Thymus (tissue), 11 donors: ENCODE data around the gene SH3GL3. TPM values are rescaled to one million over a fixed set of nuclear protein-coding genes. Genes with fewer than 3 reads are reported as not detected.

Source experiments
- DNase-seq, 9 donors: peaks; one replicate each; pipeline ENCODE4 v3.0.0-alpha.2; 2013; ENCODE audit warnings: low spot score in 9 of 9, low read depth in 6 of 9, missing footprints in 1 of 9
- H3K27ac ChIP-seq, 2 donors: one replicate each; pipeline ENCODE4 v1.5.1; 2013; ENCODE audit warnings: control low read depth in 1 of 2, low read depth in 1 of 2, low read length in 1 of 2, mild to moderate bottlenecking in 1 of 2, moderate library complexity in 1 of 2
- H3K27me3 ChIP-seq, 2 donors: one replicate each; pipeline ENCODE4 v1.5.1; 2013; ENCODE audit warnings: low read length in 1 of 2; ENCODE audit not compliant: control insufficient read depth in 2 of 2, insufficient read depth in 1 of 2
- H3K36me3 ChIP-seq, 2 donors: one replicate each; pipeline ENCODE4 v1.5.1; 2013; ENCODE audit warnings: low read length in 1 of 2, mild to moderate bottlenecking in 1 of 2, moderate library complexity in 1 of 2; ENCODE audit not compliant: control insufficient read depth in 2 of 2, insufficient read depth in 2 of 2
- H3K4me1 ChIP-seq, 2 donors: one replicate each; pipeline ENCODE4 v1.5.1; 2013; ENCODE audit warnings: low read length in 2 of 2; ENCODE audit not compliant: control insufficient read depth in 2 of 2, insufficient read depth in 2 of 2
- H3K4me3 ChIP-seq, 2 donors: one replicate each; pipeline ENCODE4 v1.5.1; 2013; ENCODE audit warnings: low read length in 2 of 2, control low read depth in 1 of 2, mild to moderate bottlenecking in 1 of 2
- H3K9me3 ChIP-seq, 2 donors: one replicate each; pipeline ENCODE4 v1.5.1; 2013; ENCODE audit warnings: low read length in 1 of 2, mild to moderate bottlenecking in 1 of 2; ENCODE audit not compliant: control insufficient read depth in 2 of 2, insufficient read depth in 1 of 2
- WGBS: extraction: QIAGEN DNeasy Blood & Tissue Kit; methylation state at CpG from one replicate; pipeline ENCODE4 v1.1.7; 2013; 5-methylcytosine and 5-hydroxymethylcytosine counted together
- polyA plus RNA-seq: library from polyadenylated mRNA; stranded (reverse); fragments of 200-250 nt; gene quantifications from one replicate; pipeline ENCODE4 v1.2.3, GENCODE V29; 2013
- total RNA-seq: library from RNA; stranded (reverse); fragments of 120-200 nt; gene quantifications from one replicate; pipeline ENCODE4 v1.2.4, GENCODE V29; 2013
- donor health status: healthy.

The SH3GL3 gene
- total and polyA plus RNA-seq, 2 donors = 2.2 to 3.3 TPM

DNA sequence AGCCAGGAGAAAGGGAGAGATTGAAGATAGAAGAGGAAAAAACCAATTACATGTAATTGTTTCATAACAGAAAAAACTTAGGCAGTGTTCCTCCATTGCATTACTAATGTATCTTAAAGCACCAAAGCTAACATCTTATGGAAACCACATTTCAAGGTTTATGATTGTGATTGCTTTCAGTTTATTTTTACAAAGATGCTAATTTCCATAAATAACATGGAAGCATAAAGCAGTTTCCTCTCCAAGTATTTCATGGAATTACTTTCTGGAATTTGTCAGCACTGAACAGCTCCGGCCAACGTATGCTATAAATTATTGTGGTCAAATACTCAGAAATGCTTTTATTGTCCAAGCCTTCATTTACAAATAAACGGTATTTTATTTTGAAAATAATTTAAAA is 218.3 kb downstream of the SH3GL3 start:
- no peak for DNase-seq
- WGBS = 93% methylated on average over 3 of the region's 3 CpGs
- no peaks in the 10 kb centered on the region for H3K36me3 ChIP-seq
- H3K9me3 ChIP-seq = no peaks in the 10 kb centered on the region
- no peaks in the 10 kb centered on the region for H3K27me3 ChIP-seq
- no peak overlapping the region for H3K4me3 ChIP-seq
- no peaks in the 10 kb centered on the region for H3K4me1 ChIP-seq
- no peak overlapping the region for H3K27ac ChIP-seq

Other genes starting within 250 kb of the SH3GL3 start
- gene HDGFL3, start 239.5 kb upstream of the SH3GL3 start, total RNA-seq = 43.1 TPM
- 20.9 TPM for gene HDGFL3, start 239.5 kb upstream of the SH3GL3 start, polyA plus RNA-seq
- gene BNC1, start 162.7 kb upstream of the SH3GL3 start, total RNA-seq = 1.7 TPM
- 6.8 TPM for gene BNC1, start 162.7 kb upstream of the SH3GL3 start, polyA plus RNA-seq
- 1.3 TPM for gene ADAMTSL3, start 206.8 kb downstream of the SH3GL3 start, total RNA-seq
- 0.39 TPM for gene ADAMTSL3, start 206.8 kb downstream of the SH3GL3 start, polyA plus RNA-seq